CD4-positive, alpha-beta T cell treated with Interleukin-15 for 4 hours (primary cell): ENCODE measurements around the gene EPB41L3.
"Not testable (repeated sequence)": the region's sequence is repeated elsewhere in the genome, so short reads cannot be mapped to it uniquely, and the experiment has no call there.

Experiments
- DNase-seq: peaks from one replicate; pipeline ENCODE4 v3.0.0-alpha.2; 2020; ENCODE audit warnings: low spot score

The EPB41L3 gene

DNA sequence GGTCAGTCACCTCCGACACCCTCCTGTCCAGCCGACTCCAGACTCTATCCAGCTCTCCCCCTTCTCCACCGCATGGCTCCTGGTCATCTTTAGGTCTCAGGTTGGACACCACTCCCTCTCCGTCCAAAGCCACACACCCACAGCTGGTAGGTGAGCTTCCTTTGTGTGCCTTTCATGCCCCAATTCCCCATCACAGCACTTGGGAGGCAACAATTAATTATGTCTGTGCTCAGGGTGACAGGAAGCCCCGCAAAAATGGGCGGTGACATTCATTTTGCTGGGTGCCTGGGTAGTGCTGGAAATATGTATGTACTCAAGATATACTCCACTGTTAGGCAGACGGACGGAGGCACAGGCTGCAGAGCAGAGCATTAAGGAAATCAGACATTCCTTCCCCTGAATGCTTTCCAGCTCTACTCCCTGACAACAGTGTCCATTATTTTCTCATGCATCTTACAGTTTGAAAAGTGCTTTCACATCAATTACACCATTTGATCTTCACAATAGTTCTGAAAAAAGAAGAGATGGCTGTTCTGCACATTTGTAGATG lies 13.1 kb downstream of the EPB41L3 start:
- no peak for DNase-seq

DNA sequence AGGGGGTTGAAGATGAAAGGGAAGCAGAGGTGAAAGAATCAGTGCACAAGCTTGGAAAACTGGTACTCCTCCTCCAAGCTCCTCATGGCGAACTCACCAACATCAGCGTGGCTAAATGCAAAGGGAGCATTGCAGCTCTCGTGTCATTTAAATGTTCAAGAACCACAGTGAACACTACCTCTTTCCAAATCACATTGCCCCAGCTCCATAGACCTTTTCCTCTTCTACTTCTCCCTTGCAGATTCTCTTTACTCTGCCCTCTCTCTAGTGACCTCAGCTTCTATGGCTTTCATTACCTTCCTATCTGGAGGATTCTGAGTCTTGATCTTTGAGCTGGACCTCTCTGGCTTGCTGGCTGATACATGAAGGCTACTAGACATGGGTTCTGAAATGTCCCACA lies 14.3 kb downstream of the EPB41L3 start:
- no peak for DNase-seq

DNA sequence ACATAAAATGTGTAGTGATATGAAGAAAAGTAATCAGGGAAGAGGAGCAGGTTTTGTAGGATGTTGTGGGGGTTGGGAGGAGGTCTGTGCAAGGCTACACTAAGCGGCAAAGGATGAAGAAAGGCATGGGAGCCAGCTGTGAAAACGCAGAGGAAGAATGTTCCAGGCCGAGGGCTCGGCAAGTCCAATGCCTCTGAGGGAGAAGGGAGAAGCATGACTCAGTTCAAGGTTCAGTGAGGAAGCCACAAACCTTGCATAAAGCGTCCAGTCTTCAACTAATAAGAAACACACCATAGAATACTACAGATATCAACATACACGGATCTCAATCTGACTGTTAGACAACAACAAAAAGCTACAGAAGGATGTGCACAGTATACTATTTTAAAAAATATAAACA lies 16.2 kb downstream of the EPB41L3 start:
- DNase-seq, result no peak

DNA sequence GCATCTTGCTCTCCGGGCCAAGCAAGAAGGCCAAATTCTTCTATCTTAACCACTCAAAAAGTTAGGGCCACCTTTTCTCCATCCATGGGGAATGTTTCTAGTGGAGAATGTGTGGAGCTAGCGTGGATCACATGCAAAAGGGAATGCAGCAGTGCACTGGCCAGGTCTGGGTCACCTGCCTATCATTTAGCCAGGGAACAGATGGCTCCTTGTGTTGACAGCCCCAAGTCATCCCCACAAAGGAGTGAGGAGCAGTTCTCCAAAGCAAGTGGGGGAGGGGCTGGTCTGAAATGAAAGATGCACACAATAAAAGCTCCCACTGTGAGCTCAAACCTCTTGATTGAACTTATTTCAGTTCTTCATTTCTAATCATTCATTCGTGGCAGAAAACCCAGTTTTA lies 19.1 kb downstream of the EPB41L3 start:
- DNase-seq, result no peak

DNA sequence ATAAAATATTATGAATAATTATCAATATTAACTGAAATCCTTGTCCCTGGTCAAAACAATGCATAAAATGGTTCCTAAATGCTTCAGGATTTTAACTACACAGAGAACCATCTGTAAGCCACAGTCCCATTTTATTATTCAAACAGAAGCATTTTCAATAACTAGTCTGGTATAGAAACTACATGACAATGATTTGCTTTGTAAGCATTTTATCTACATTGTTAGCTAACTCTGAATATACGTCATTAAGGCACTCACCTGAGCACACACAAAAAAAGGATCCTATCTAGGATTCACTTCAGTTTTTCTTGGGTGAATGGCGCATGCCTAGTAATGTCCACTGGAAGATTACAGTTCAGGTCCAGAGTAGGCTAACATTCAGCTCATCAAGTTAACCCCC lies 22.8 kb downstream of the EPB41L3 start:
- no peak for DNase-seq

DNA sequence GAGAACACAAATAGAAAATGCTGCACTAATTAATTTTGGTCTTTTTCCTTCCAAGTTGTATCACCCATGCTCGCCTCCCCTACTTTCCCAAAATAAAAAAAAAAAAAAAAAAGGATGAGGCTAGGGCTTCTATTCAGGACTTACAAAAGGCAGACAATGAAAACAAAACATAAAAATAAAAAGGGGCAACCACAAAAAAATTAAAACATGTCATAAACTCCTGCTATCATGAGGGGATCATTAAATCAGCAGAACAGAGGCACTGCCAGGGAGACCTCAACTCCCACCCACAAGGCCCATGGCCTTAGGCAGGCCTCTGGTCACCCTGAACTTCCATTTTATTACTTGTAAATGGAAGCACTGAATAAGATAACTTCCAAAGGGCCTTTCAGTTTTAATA lies 23.3 kb downstream of the EPB41L3 start:
- DNase-seq, result no peak

DNA sequence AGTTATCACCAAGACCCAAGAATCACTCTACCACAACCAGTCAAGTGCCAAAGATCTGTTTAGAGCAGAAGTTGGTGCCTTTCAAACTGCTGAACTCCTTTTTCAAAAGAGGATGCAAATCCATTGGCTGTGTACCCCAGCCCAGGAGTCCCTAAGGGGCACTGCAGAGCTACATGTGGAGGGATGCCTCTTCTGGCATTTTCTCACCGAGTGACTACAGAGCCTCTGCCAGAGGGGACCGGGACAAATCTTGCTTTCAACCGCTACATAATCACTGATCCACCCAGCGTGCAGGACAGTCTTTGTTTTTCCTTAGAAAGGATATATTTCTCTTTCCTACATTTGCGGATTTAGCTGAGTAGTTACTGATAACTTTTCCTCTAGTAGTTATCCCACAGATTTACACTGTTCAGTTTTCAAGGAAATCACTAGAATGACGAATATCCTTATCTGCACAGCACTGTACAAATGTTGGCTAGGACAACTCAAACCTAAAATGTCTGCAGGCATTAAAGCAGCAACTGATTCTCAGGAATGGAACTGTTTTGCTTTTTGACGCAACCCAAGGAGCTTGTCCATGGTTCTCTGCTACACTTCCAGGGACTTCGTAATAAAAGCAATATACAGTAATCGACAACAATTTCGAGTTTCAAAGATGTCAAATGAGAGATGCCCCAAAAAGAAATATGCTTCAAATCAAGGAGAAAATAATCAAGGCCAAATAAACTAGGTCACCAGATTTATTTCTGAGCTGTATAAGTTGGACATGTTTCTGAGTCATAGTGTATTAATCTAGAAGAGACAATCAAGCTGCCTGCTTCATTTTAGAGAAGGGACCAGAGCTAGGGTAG lies 24.1 kb downstream of the EPB41L3 start:
- DNase-seq, result no peak

DNA sequence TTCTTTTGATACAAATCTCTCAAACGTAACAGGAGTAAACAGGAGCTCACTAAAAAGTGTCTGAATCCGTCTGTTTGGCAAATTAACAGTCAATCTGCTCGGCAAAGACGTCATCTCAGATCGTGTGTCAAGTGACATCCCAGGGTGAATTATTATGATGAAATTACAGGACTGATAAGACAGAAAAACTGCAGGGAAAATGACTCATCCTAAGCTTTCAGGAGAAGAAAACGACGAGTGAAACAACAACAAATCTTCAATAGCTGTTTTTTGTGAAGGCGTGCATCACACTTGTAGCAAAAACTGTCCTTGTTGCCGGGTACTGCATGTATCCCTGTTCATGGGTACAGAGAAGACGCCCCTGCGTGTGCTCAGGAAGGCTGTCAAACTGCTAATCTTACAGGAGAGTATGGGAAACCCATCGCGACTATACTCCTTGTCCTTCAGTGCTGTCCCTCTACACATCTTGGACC lies 24.9 kb downstream of the EPB41L3 start:
- DNase-seq, result no peak

DNA sequence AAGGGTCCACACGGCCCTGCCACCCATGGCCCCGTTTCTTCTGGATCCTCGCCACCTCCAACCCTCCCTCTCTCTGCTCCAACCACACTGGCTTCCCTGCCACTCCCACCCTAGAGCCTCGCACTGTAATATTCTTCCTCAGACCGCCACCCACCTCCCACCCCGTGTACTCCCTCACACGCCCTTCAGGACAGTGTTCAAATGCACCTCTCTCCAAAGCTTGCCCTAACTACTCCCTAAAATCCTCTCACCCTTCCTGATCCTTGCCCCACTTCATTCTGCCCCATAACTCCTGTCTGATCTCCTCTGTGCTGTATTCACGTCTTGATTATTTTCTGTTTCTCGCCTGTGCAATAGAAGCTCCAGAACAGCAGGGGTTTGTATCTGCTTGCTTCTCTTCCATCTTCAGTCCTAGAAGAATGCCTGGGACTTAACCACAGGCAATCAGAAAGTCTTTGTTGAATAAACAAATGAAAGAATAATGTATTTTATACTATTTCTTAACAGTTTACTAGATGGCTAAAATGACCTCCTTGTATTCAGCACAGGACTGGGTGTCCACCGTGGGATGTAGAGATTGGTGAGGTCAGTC lies 25.5 kb downstream of the EPB41L3 start:
- DNase-seq, result no peak

DNA sequence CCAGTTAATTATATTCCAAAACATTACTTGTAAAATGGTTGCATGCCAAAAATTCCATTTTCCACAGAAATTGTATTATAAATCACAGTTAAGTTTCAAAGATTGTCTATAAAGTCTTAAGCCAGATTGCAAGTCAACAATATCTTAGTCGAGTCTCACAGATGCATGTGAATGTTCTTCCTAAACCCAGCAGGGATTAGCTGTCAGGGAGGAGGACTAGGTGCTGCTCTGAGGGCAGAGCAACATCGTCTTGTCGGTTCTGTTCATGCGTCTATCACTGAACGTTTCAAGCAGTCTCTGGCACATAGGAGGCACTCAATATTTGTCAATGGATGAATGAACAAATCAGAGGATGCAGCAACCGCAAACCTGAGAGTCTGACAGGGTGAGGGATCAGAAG lies 27.0 kb downstream of the EPB41L3 start:
- no peak for DNase-seq

DNA sequence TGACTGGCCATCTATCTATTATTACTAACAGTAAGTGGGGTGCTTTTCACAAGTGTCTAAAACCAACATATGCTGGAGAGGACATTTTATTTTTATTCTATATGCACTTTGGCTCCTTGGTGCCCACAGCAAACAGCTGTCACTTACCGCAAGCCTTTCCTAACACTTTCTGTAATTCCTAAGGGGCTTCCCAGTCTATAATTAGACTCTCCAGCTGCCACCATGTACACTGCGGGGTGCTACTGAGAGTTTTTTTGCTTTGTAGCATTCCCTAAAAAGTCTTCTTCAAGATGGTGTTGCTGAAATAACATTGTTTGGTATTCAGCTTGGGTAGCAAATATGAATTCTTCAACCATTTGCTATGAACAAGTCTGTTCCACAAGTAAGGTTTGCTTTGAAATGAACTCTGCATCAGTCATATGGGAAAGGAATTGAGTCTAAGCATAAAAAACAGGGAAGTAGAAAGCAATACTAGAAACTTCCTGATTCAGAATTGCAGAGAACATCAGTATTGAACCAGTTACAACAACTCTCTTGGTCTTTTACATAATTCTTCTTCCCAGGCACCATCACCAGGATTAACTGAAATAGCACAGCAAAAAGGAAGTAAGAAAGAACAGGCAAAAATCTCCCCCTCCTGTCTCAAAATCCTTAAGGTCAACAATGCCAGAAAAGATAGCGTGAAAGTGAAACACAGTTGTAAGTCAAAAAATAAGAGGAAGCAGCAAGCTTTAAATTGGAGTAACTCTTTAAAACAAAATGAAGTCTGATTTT lies 28.6 kb downstream of the EPB41L3 start:
- no peak for DNase-seq

DNA sequence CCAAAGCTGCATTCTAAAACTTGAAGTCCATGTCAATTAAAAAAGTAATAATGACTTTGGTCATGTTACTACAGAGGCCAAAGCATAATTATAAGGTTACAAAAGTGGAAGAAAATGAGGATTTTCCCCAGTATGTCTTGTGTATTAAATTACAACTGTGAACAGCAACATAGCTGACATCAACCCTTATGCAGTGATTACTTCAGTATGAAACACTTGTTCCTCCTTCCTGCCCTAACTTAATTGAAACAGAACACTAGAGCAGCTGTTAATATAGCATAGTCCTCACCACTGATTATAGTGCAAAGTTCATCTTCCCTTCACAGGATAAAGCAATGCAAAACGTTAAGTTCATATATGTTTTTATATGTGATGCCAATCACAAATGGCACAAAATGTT lies 29.9 kb downstream of the EPB41L3 start:
- no peak for DNase-seq

DNA sequence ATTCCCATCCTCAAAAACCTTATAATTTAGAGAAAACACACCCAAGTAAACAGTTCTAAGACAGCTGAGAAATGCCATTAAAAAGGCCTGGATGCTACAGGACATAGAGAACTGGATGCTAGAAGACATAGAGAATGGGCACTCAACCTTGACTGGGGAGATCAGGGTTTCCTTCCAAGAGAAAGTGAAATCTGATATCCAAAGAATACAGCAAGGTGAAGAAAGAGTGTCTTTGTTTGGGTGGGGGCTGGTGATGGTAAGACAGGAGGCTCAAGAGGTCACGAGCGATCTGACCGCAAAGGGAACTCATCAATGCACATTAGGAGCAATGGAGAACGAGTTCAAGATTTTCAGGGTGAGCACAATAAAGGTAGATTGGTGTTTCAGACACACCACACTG lies 31.6 kb downstream of the EPB41L3 start:
- no peak for DNase-seq

DNA sequence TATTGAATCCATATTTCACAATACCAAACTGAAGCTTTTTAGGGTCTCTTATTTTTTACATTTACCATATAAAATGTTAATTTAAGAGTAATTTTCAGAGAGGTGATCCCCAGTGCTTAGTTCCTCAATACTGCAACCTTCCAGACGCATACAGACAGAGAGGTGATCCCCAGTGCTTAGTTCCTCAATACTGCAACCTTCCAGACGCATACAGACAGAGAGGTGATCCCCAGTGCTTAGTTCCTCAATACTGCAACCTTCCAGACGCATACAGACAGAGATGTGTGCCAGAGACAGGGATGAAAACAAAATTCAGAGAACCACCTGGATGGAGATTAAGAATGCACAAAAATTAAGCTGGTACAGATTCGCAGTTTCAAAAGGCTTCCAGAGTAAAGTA lies 32.3 kb downstream of the EPB41L3 start:
- not testable (repeated sequence) for DNase-seq

DNA sequence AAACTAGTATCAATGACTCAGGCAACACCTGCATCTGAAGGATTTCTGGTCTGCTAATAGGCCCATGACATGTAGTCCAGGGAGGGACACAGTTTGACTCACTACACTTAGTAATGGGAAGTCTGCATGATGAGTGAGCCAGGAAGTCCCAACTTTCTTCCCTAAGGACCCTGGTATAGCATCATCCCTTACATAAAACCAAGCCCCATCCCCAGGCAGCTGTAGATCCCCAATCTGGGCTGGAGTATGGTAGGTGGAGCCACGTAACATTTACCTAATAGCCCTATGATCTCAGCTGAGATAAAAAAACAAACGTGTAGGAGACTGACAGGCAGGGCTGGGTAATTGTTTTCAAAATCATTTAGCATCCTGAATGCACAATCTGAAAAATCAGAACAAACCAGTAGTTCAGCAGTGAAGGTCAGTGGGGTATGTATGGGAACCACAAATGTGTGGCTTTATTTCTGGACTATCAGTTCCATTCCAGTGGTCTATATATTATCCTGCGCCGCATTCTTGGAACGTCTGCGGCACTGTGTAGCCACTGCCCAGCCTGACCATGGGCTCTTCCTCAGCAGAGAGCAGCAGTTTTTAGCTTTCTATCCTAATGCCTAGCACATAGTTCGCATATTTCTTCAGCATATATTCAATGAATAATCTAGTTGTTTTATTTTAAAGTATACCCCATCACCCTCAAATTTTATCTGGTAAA lies 33.5 kb downstream of the EPB41L3 start:
- DNase-seq, result no peak

DNA sequence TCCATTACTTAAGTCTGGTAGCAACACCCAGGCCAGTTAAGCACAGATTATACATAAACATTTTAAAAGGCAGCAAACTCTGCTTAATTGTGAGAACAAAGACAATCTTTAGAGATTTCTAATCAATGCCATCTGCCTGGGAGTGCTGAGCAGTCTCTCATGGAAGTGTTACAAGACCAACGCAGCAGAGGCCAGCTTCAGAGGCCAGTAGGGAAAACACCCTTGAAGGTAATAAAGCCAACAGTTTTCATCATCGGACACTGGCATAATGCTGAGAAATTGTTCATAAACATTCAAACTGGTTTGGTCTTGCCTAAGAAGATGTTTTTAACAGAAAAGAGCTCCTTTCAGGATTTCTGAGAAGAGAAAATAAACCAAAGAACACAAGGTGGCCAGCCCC lies 35.0 kb downstream of the EPB41L3 start:
- DNase-seq, result no peak

DNA sequence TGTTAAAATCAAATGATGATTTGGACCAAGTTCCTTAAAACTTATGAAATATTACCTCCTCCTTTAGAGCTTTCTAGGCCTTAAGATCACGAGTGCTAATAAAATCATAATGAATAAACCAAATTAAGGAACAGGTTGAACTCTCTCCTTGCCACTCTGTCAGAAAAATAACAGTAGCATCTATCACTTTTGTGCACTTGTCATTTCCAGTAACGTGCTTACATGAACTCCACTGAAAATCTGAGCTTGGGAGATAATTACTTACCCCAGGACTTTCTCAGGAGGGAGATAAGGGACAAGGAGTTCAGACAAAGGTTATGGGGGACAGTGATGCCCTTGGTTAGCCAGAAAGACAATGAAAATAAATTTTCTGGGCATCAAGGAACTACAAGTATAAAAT lies 36.0 kb downstream of the EPB41L3 start:
- no peak for DNase-seq

DNA sequence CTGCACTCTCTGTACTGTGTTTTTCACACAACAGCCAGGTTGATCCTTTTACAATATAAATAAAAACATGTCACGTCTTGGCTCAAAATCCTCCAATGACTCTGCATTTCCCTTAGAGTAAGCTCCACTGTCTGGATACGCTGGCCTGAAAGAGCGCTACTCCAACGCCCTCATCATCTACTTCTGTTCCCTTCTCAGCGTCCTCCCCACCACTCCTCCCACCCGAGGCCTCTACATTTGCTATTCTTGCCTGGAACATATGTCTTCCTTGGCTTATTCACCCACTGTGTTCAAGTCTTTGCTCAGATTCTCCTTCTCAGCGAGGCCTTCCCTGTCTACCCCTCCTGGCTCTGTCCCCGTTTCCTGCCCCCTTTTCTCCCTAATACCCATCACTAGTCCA lies 37.6 kb downstream of the EPB41L3 start:
- no peak for DNase-seq

DNA sequence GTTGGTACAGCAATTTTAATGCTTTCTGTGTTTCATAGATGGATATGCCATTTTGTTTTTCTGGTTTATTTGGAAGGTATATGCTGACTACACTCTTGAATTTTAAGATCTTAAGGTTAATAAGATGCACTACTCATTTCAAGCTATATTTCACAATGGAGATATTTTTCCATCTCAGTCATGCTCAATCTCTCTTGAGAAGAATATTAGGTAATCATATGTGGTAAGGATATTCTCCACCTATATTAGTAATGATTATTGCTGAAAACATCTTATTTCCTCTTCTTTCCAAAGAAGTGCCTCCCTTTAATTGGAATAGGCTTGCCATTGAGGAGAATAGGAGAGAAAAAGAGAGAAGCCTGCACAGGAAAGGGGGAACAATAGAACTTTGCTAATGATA lies 40.1 kb downstream of the EPB41L3 start:
- DNase-seq, result no peak

DNA sequence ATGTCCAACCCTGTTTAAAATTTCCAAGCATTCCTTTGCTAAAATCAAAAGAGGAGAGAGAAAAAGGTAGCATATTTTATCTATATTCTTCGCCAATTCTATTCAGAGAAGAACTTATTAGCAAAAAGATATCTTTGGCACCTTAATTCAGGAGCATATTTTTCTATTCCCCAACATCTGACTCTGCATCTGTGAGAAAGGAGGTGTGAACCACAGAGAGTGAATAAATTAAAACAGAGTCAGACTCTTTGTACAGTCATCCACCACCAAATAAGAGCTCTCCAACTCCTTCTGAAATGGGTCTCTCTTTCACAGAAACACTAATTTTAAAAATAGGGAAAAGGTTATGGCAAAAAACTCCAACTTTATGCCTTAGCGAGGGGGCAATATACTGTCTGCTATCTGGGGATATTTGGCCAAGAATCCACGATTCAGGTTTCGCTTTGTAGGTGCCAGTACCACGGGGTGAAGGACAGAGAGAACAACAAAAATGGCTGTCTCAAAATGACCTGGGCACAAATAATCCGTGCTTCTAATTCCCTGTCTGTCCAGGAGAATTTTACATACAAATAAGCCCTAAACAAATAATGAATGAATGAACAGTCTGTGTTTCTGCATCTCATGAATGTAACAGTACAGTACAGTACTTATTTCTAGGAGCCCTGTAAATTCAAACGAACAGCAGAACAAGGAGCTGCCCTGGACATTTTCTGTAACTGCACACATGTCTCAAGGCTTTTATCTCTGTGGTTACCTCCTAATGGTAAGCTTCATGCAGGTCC lies 43.4 kb downstream of the EPB41L3 start:
- no peak for DNase-seq

DNA sequence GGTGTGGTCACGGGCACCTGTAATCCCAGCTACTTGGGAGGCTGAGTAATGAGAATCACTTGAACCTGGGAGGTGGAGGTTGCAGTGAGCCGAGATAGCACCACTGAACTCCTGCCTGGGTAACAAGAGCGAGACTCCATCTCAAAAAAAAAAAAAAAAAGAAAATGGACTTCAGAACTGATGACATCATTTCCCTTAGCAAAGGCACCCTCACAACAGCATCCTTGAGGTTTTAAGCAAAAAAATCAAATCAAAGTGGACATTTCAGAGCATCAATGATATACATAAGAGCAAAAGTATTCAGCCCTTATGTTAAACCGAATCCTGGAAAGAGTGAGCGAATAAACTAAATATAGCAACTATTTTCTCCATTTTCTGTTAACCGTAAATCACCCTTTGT lies 45.3 kb downstream of the EPB41L3 start:
- DNase-seq, result no peak
